GM06990 (cell line): ENCODE measurements around the gene DDX1.

Experiments
- DNase-seq: peaks from one replicate; pipeline ENCODE4 v3.0.0-alpha.2; 2011; ENCODE audit not compliant: insufficient read length; ENCODE audit errors: extremely low read depth
- H3K27me3 ChIP-seq: replicated peaks from 2 replicates; pipeline ENCODE4 v1.6.0; 2011; ENCODE audit warnings: low read length; ENCODE audit not compliant: control insufficient read depth, insufficient read depth
- H3K36me3 ChIP-seq: 2 replicates; pipeline ENCODE4 v1.5.1; 2011; ENCODE audit warnings: low read length; ENCODE audit not compliant: control insufficient read depth, insufficient read depth
- H3K4me3 ChIP-seq: replicated peaks from 2 replicates; pipeline ENCODE4 v1.5.1; 2011; ENCODE audit warnings: low read depth, mild to moderate bottlenecking, control low read depth, low read length
- TF ChIP-seq, protein P1 (sequence below): IDR thresholded peaks from 2 replicates; pipeline ENCODE4 v1.5.1; 2011; ENCODE audit warnings: low read length, control low read depth, mild to moderate bottlenecking, inconsistent platforms; ENCODE audit not compliant: insufficient read depth, poor library complexity, severe bottlenecking

The DDX1 gene

DNA sequence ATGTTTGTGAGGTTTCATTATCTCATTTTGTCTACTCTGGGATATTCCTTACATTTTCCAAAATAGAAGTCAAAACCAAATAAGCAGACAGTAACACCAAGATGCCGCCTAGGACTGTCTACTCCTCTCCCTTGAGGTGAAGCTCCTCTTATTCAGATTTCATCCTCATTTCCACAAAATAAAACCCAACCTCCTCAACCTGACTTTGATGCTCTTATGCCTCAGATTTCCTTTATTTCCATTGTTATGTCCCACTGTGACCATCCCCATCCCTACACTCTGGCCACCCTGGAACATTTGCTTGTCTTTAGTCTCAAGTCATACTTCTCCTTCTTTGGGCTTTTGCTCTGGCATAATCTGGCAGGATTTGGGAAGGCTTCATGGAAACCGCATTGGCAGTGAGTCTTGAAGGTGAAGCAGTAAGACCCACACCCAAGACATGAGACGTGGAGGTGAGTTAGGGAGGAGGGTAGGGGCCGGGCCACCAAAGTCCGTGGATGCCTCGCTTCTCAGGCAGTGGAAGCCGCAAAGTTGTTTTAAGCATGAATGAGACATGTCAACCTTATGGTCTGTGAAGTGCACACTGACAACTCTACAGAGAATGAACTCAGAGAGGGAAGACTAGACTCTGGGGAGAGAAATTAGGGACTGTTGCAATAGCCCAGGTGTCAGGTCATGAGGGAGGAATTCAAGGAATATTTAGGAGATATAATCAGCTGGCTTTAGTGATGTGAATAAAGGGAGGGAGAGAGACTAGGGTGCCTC is 63.6 kb downstream of the DDX1 start:
- TF ChIP-seq, protein P1, sequence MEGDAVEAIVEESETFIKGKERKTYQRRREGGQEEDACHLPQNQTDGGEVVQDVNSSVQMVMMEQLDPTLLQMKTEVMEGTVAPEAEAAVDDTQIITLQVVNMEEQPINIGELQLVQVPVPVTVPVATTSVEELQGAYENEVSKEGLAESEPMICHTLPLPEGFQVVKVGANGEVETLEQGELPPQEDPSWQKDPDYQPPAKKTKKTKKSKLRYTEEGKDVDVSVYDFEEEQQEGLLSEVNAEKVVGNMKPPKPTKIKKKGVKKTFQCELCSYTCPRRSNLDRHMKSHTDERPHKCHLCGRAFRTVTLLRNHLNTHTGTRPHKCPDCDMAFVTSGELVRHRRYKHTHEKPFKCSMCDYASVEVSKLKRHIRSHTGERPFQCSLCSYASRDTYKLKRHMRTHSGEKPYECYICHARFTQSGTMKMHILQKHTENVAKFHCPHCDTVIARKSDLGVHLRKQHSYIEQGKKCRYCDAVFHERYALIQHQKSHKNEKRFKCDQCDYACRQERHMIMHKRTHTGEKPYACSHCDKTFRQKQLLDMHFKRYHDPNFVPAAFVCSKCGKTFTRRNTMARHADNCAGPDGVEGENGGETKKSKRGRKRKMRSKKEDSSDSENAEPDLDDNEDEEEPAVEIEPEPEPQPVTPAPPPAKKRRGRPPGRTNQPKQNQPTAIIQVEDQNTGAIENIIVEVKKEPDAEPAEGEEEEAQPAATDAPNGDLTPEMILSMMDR = no peak
- H3K27me3 ChIP-seq = no peaks in the 10 kb centered on the region; the same call in 1 of the 2 replicates

DNA sequence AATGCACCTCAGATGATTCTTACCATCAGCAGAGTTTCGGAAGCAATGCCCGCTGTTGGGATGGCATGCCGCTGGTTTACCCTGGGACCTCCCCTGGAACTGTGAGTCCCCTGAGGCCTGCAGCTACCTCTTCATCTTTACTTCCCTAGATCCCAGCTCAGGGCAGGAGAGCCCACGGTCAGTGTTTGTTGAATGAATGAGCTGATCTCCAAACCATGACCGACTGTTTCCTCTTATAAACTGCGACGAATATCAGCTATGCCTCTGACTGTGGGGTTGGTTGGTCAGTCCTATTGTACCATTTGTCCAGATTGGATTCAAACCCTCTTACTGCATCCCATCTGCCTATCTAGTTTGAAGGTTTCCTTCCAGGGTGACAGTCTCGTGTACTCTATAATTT is 64.4 kb downstream of the DDX1 start:
- no peak for DNase-seq
- TF ChIP-seq, protein P1 = no peak
- Histone ChIP-seq H3K36me3 (no peaks in the 10 kb centered on the region), H3K4me3 (no peak overlapping the region), H3K27me3 (peaks cover 2% of the 10 kb centered on the region)

More for the DNA sequence above, 63.6 kb downstream of the DDX1 start:
- Histone ChIP-seq H3K4me3 (no peak overlapping the region), H3K36me3 (no peaks in the 10 kb centered on the region)
- DNase-seq = no peak

- Histone ChIP-seq H3K4me3 (no peak overlapping the region), H3K36me3 (no peaks in the 10 kb centered on the region), H3K27me3 (peaks cover 2% of the 10 kb centered on the region)
- DNase-seq = no peak
- TF ChIP-seq, protein P1 = no peak
Observed at GRCh38 chr2:15657759-15658158, 66.1 kb downstream of the DDX1 start.

DNA sequence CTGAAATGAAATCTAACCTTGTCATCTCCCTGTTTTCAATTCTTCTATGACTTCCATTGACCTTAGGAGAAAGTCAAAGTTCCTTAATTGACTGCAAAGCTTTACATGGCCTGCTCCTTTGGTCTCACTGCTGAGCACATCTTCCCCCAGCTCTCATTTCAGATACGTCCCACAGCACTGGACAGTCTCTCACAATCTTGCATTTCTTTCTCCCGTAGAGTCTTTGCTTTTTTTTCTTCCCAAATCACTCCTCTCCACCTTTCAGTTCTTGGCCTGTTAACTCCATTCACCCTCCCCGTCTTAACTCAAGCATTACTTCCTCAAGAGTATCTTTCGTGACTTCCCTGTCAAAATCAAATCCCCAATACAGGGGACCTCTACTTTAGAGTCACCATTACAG is 67.2 kb downstream of the DDX1 start:
- Histone ChIP-seq H3K27me3 (peaks cover 2% of the 10 kb centered on the region), H3K36me3 (no peaks in the 10 kb centered on the region), H3K4me3 (no peak overlapping the region)
- DNase-seq = no peak
- TF ChIP-seq, protein P1 = no peak

DNA sequence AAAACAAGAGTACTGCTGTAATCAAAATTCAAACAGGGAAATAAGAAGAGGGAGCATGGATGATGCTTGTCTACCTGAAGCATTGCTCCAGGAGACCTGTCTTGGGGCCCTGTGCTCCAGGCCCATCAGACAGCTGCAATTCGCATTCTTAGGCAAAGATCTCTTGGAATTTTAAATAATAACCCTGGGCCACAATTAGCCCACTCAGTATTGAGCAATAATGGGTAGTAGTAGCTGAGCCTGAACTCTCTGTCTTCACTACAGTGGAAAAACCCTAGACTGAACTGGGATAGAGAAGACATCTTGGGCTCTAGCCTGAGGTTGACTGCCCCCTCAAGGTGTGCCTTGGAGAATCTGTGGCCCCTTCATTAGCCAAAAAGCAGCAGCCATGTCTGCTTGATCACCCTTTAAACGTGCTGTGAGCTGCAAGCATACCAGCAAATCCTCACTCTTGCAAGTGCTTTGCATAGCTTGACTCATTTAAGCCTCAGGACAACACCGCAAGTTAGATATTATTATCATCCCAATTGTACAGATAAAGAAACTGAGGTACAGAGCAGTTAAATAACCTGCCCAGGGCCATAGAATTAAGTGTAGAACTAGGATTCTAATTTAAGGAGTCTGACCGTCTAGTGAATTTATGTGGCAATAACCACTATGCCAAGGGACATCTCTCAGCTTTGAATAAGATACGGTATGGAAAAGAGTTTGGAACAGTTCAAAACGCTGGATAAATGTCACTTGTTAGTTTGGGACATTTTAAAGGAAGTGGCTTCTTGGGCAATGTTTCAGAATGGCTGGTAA is 69.0 kb downstream of the DDX1 start:
- Histone ChIP-seq H3K27me3 (peaks cover 2% of the 10 kb centered on the region), H3K4me3 (no peak overlapping the region), H3K36me3 (no peaks in the 10 kb centered on the region)
- TF ChIP-seq, protein P1 = no peak
- no peak for DNase-seq
